Measurements from ENCODE around the gene ATF6.

The ATF6 gene

DNA sequence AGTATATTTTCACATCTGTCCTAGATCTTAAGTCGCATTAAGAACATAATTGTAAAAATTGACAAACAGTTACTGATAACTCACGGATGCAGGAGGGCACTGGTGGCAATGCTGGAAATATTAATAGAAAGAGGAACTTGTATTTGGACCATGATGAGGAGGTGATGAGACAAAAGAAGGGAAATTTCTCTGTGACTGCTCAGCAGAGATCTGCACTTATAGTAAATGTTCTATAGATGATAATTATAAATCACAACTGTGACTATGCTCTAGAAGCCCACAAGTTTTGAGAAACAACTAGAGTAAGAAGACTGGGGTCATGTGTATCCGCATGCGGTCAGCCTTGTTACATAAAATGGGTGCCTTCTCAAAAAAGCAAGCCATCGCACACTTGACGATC lies 25.2 kb upstream of the ATF6 start:
- Histone ChIP-seq H3K4me2 (ENCODE audit: low read length) (peak overlapping the region; percentile 69), H3F3A (ENCODE audit: control insufficient read depth, insufficient read depth) (peaks cover 24% of the 10 kb centered on the region), H3K4me3 (ENCODE audit: low read length) (peak overlapping the region; percentile 57), H3K4me1 (ENCODE audit: control insufficient read depth, low read length) (peaks cover 54% of the 10 kb centered on the region), H3K36me3 (ENCODE audit: control insufficient read depth, low read length) (no peaks in the 10 kb centered on the region), H3K27ac (ENCODE audit: low read depth, low read length) (peak overlapping the region; percentile 54), H3K9me3 (ENCODE audit: control insufficient read depth, insufficient read depth, low read length) (no peaks in the 10 kb centered on the region), H3K9me2 (replicated peaks; ENCODE audit: control insufficient read depth, low read length) (no peaks in the 10 kb centered on the region), H4K20me1 (ENCODE audit: control insufficient read depth, insufficient read depth, low read depth, low read length) (no peaks in the 10 kb centered on the region), H3K27me3 (ENCODE audit: control insufficient read depth, low read length) (no peaks in the 10 kb centered on the region), H3K79me2 (ENCODE audit: control insufficient read depth, low read length) (no peaks in the 10 kb centered on the region)
- TF ChIP-seq EZH2phosphoT487 (IDR thresholded peaks at IDR 0.05; ENCODE audit: borderline replicate concordance, low read length): no peak
- TF ChIP-seq, protein P1, sequence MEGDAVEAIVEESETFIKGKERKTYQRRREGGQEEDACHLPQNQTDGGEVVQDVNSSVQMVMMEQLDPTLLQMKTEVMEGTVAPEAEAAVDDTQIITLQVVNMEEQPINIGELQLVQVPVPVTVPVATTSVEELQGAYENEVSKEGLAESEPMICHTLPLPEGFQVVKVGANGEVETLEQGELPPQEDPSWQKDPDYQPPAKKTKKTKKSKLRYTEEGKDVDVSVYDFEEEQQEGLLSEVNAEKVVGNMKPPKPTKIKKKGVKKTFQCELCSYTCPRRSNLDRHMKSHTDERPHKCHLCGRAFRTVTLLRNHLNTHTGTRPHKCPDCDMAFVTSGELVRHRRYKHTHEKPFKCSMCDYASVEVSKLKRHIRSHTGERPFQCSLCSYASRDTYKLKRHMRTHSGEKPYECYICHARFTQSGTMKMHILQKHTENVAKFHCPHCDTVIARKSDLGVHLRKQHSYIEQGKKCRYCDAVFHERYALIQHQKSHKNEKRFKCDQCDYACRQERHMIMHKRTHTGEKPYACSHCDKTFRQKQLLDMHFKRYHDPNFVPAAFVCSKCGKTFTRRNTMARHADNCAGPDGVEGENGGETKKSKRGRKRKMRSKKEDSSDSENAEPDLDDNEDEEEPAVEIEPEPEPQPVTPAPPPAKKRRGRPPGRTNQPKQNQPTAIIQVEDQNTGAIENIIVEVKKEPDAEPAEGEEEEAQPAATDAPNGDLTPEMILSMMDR (IDR thresholded peaks at IDR 0.05; ENCODE audit: low read depth, low read length, poor library complexity, severe bottlenecking): no peak

DNA sequence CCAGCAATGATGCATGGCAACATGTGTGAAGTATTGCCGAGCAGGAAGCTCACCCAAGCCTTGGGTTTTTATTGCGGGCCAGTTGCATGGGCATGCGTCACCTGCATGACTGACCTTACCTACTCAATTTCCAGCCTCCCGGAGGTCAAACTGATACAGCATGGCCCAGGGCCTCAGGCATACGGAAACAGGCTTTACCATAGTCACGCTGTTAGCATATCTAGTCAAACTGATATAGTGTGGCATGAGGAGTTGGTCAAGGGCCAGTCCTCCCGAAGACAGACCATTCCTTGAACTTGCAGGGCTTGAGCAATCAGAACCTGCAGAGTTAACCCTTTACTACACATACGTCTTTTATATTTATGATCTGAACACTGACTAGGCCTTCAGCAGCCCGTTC lies 22.9 kb upstream of the ATF6 start:
- peaks cover 43% of the 10 kb centered on the region for H3K4me1 ChIP-seq (ENCODE audit: control insufficient read depth, low read length)
- H3K27ac ChIP-seq (ENCODE audit: low read depth, low read length): no peak overlapping the region
- no peak overlapping the region for H3K4me3 ChIP-seq (ENCODE audit: low read length)
- peaks cover 19% of the 10 kb centered on the region for H3F3A ChIP-seq (ENCODE audit: control insufficient read depth, insufficient read depth)
- H4K20me1 ChIP-seq (ENCODE audit: control insufficient read depth, insufficient read depth, low read depth, low read length): no peaks in the 10 kb centered on the region
- H3K4me2 ChIP-seq (ENCODE audit: low read length): no peak overlapping the region
- no peaks in the 10 kb centered on the region for H3K27me3 ChIP-seq (ENCODE audit: control insufficient read depth, low read length)
- no peaks in the 10 kb centered on the region for H3K79me2 ChIP-seq (ENCODE audit: control insufficient read depth, low read length)
- no peaks in the 10 kb centered on the region for H3K9me3 ChIP-seq (ENCODE audit: control insufficient read depth, insufficient read depth, low read length)
- H3K36me3 ChIP-seq (ENCODE audit: control insufficient read depth, low read length): no peaks in the 10 kb centered on the region
- no peak for TF ChIP-seq EZH2phosphoT487 (IDR thresholded peaks at IDR 0.05; ENCODE audit: borderline replicate concordance, low read length)
- TF ChIP-seq, protein P1 (IDR thresholded peaks at IDR 0.05; ENCODE audit: low read depth, low read length, poor library complexity, severe bottlenecking): no peak
- H3K9me2 ChIP-seq (replicated peaks; ENCODE audit: control insufficient read depth, low read length): no peaks in the 10 kb centered on the region

DNA sequence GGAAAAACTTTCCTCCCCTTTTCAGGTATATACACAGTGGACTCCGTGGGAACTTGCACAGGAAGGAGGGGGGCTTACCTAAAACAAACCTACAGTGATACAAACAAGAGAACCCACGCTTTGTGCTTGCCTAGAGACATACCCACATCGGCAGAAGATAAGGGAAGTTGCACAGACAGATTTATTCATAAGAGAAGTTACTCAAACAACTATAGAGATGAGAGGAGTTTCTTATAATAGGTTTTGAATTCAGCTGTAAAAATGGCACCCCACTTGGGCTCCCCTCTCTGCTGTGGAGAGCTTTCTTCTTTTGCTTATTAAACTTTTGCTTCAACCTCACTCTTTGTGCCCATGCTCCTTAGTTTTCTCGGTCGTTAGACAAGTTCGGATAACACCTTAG lies 18.3 kb upstream of the ATF6 start:
- Histone ChIP-seq H4K20me1 (ENCODE audit: control insufficient read depth, insufficient read depth, low read depth, low read length) (no peaks in the 10 kb centered on the region), H3K4me1 (ENCODE audit: control insufficient read depth, low read length) (peaks cover 30% of the 10 kb centered on the region), H3K27me3 (ENCODE audit: control insufficient read depth, low read length) (no peaks in the 10 kb centered on the region), H3K9me2 (replicated peaks; ENCODE audit: control insufficient read depth, low read length) (no peaks in the 10 kb centered on the region), H3K4me3 (ENCODE audit: low read length) (0 out of 2 replicates have a peak overlapping the region, but pooled peaks have one; percentile 27), H3K27ac (ENCODE audit: low read depth, low read length) (no peak overlapping the region), H3K79me2 (ENCODE audit: control insufficient read depth, low read length) (peaks cover 29% of the 10 kb centered on the region), H3K9me3 (ENCODE audit: control insufficient read depth, insufficient read depth, low read length) (no peaks in the 10 kb centered on the region), H3K36me3 (ENCODE audit: control insufficient read depth, low read length) (peaks cover 19% of the 10 kb centered on the region), H3K4me2 (ENCODE audit: low read length) (peak overlapping the region; percentile 56), H3F3A (ENCODE audit: control insufficient read depth, insufficient read depth) (no peaks in the 10 kb centered on the region)
- TF ChIP-seq, protein P1 (IDR thresholded peaks at IDR 0.05; ENCODE audit: low read depth, low read length, poor library complexity, severe bottlenecking): no peak
- no peak for TF ChIP-seq EZH2phosphoT487 (IDR thresholded peaks at IDR 0.05; ENCODE audit: borderline replicate concordance, low read length)

Data from DOHH2 (cell line).